Measurements from ENCODE around the gene CASKIN2.
"Not testable (repeated sequence)": the region's sequence is repeated elsewhere in the genome, so short reads cannot be mapped to it uniquely, and the experiment has no call there.

CASKIN2 gene

GRCh38 chr17:75488693-75489510 is 26.4 kb downstream of the CASKIN2 start:
- no peak for DNase-seq

- peak; percentile 57 for DNase-seq
Observed at GRCh38 chr17:75487351-75488070, 27.8 kb downstream of the CASKIN2 start.

- no peak for DNase-seq
Observed at GRCh38 chr17:75486951-75487350, 28.4 kb downstream of the CASKIN2 start.

- DNase-seq: no peak
Observed at GRCh38 chr17:75486151-75486550, 29.2 kb downstream of the CASKIN2 start.

- DNase-seq: no peak
Observed at GRCh38 chr17:75485688-75486087, 29.6 kb downstream of the CASKIN2 start.

GRCh38 chr17:75482098-75482942 is 33.0 kb downstream of the CASKIN2 start:
- no peak for DNase-seq

- no peak for DNase-seq
Observed at GRCh38 chr17:75481194-75482068, 33.9 kb downstream of the CASKIN2 start.

GRCh38 chr17:75480281-75480680 is 35.1 kb downstream of the CASKIN2 start:
- no peak for DNase-seq

- no peak for DNase-seq
Observed at GRCh38 chr17:75478508-75478907, 36.8 kb downstream of the CASKIN2 start.

- not testable (repeated sequence) for DNase-seq
Observed at GRCh38 chr17:75477490-75477862, 37.9 kb downstream of the CASKIN2 start.

- no peak for DNase-seq
Observed at GRCh38 chr17:75476752-75477489, 38.4 kb downstream of the CASKIN2 start.

- no peak for DNase-seq
Observed at GRCh38 chr17:75476271-75476671, 39.1 kb downstream of the CASKIN2 start.

GRCh38 chr17:75475851-75476250 is 39.5 kb downstream of the CASKIN2 start:
- no peak for DNase-seq

- DNase-seq: no peak
Observed at GRCh38 chr17:75475144-75475835, 40.0 kb downstream of the CASKIN2 start.

- DNase-seq: no peak
Observed at GRCh38 chr17:75474736-75475135, 40.6 kb downstream of the CASKIN2 start.

GRCh38 chr17:75473246-75473645 is 42.1 kb downstream of the CASKIN2 start:
- no peak for DNase-seq

GRCh38 chr17:75472119-75472518 is 43.2 kb downstream of the CASKIN2 start:
- DNase-seq: no peak

GRCh38 chr17:75471207-75471606 is 44.1 kb downstream of the CASKIN2 start:
- no peak for DNase-seq

GRCh38 chr17:75468779-75469373 is 46.5 kb downstream of the CASKIN2 start:
- DNase-seq: no peak

- DNase-seq: no peak
Observed at GRCh38 chr17:75468291-75468754, 47.0 kb downstream of the CASKIN2 start.

Data from CD4-positive, alpha-beta T cell treated with Interleukin-10 for 1 hour (primary cell).